Measurements from ENCODE around the gene BAG3.
"Not testable (repeated sequence)": the region's sequence is repeated elsewhere in the genome, so short reads cannot be mapped to it uniquely, and the experiment has no call there.

Gene BAG3

DNA sequence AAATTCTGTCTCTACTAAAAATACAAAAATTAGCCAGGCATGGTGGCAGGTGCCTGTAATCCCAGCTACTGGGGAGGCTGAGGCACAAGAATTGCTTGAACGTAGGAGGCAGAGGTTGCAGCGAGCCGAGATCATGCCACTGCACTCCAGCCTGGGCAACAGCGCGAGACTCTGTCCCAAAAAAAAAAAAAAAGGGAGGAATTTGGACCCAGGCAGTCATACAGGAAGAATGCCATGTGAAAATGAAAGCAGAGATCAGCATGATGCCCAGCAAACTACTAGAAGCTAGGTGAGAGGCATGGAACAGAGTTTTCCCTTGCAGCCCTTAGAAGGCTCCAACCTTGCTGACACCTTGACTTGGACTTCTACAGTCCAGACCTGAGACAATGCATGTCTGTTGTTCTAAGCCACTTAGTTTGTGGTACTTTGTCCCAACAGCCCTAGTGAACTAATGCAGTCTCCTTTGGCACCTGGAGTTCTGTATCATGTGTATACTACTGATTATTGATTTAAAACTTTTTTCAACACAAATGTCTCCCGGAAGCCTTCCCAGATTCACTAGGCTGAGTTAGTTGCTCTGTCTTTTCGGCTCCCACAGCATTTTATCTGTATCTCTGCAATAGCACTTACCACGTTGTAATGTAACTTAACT lies 10.2 kb upstream of the BAG3 start:
- DNase-seq (ENCODE audit: low read depth) = no peak

GRCh38 chr10:119642556-119643111 lies 8.5 kb upstream of the BAG3 start:
- no peak for DNase-seq (ENCODE audit: low read depth)

DNA sequence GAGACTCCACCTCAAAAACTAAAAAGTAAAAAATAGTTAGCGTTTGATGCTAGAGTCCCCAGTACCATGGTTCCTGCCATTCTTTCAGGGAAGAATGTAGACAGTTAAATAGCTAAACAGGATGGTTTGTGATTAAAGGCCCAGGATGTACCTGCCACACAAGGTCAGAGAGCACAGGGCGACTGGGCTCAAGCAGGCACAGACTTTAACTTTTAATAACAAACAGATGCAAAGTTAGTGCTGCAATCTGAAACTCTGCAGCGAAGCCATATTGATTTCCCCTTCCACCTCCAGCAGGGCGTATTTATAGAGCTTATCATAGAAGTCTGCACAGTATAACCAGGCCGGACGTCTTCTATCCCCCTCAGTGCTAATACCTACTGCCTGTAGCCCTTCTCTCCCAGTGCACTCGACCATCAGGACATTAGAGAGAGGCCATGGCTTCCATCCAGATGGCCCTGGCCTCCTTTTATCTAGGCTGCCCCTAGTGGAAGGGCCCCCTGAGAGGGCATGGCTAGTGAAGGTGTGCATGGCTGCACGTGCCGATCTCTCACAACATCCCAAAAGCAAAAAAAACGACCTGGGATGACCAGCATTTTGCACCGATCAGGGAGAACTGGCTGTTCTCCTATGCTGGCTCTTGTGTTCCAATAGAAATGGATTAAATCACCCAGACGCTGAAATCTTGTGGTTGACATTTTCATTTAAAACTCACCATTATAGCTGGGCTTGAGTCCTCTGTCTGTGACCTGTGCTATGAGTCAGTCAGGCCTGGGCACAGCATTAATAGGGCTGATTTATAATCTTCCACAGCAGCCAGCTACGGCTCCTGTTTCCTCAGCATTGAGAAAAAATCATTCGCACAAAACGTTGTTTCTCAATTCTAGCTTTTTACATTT lies 7.6 kb upstream of the BAG3 start:
- DNase-seq (ENCODE audit: low read depth) = no peak

DNA sequence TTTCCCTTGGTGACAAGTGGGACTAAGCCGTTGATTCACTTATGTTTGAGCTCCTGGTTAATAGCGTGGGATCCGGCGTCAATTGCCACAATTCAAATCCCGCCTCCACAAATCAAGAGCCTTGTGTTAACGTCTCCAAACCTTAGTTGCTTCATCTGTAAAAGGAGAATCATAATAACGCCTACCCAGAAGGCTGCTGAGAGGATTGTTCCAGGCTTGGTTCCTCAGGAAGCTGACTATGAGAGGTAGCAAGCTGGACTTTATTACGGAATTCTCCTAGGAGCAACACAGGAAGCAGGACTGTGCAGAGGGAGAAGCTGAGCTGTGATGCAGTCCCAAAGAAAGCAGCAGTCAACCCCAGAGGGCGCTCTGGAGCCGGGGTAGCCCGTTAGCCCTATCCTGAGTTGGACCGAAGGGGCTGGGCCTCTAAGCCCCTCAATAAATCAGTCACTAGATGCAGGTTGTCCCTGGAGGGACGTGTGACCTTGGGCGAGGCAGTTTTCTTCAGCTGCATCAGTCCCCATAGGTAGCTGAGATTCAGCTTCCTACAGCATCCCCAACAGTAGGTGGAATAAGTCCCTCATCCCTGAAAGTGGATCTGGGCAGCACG lies 6.9 kb upstream of the BAG3 start:
- DNase-seq (ENCODE audit: low read depth) = no peak

GRCh38 chr10:119644994-119645393 lies 6.2 kb upstream of the BAG3 start:
- no peak for DNase-seq (ENCODE audit: low read depth)

GRCh38 chr10:119650062-119650461 lies 1.1 kb upstream of the BAG3 start:
- no peak for DNase-seq (ENCODE audit: low read depth)

DNA sequence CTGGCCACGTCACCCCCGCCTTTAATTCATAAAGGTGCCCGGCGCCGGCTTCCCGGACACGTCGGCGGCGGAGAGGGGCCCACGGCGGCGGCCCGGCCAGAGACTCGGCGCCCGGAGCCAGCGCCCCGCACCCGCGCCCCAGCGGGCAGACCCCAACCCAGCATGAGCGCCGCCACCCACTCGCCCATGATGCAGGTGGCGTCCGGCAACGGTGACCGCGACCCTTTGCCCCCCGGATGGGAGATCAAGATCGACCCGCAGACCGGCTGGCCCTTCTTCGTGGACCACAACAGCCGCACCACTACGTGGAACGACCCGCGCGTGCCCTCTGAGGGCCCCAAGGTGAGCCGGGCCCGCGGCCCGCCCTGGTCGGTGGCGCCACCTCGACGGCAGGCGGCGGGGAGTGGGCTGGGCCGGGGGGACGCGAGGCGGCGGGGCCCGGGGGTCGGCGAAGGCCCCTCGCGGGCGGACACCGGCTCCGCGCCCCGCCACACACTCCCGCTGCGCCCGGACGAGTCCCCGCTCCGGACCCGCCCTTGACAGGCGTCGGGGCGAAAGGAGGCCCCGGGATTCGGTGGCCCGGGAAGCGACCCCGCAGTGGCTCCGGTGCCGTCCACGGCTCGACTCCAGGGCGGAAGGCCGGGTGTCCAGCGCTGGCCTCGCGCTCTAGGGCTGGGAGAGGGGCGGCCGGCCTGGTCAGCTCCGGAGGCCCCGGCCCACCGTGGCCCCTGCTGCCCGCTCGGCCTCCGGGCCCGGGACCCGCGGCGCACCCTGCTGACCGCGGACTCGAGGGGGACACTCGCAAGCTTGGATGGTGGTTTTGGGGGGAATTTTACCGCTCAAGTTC lies 557 bp downstream of the BAG3 start:
- no peak for DNase-seq (ENCODE audit: low read depth)

- no peak for DNase-seq (ENCODE audit: low read depth)
Observed at GRCh38 chr10:119652361-119652730, 1.2 kb downstream of the BAG3 start.

GRCh38 chr10:119653209-119653608 lies 2.0 kb downstream of the BAG3 start:
- no peak for DNase-seq (ENCODE audit: low read depth)

DNA sequence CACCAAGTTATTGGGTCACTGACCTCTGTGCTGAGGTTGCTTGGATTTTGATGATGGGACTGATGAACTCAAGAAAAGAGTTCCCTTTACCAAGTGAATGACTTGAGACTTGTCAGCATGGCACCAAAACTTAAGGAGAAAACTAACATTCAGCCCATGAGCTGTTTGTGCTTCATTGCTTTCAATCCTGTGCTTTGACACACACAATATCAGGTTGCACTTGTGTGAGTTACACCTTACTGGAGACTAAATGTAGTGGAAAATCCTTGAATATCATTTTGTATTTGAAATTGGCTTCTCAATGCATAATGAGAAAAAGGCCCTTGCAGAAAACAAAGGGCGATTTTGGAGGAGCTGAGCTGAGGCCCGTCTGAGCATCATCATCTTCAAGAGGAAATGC lies 2.7 kb downstream of the BAG3 start:
- no peak for DNase-seq (ENCODE audit: low read depth)

DNA sequence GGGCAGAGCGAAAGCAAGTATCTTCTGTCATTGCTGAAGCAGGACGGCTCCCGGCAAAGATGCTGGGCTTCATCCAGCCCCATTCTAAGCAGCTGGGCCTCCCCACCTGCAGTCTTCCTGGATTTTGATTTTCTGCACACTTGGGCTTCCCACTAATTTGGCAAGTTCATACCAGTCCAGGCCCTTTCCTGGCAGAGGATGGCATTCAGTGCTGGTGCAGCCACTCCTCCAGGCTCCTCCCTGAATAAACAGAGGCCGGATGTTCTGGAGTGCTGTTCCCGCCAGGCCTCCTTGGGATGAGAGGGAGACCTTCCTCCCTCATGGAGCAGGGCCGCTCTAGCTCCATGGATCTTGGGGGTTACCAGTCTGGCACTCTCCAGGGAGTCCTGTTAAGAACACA lies 3.4 kb downstream of the BAG3 start:
- no peak for DNase-seq (ENCODE audit: low read depth)

- no peak for DNase-seq (ENCODE audit: low read depth)
Observed at GRCh38 chr10:119655566-119656001, 4.4 kb downstream of the BAG3 start.

DNA sequence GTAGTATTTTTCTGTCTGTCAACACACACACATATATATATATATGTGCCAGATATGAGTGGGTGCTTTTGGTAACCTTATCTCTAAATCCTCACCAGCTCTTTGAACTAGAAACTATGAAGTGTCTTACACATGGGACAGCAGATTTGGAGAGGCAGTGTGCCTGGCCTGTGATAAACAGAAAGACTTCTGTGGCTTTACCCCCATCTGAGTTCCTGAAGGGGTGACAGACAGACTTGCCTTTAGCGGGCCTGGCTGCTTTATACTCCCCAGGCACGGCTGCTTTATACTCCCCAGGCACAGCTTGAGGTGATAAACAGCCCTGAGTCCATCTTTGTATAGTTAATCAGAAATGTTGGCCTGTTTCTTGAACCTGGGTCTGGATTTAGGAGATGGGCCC lies 5.6 kb downstream of the BAG3 start:
- DNase-seq (ENCODE audit: low read depth) = no peak

DNA sequence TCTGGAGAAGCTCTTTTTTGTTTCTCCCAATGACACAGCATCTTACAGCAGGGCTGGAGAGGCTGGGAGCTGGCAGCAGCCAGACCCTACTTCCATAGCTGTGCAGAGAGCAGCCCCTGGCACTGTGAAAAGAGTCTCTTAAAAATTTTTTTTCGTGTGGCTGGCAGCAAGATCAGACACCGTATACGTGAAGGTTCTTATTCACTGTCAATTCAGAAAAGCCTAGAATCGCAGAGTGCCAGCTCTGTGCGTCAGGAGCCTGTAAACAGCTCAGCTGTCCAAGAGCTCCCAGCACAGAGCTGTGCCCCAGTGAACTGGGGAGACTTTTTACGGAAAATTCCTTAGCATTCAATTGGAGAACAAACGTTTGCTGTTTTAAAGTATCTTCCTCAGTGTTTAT lies 6.5 kb downstream of the BAG3 start:
- no peak for DNase-seq (ENCODE audit: low read depth)

- DNase-seq (ENCODE audit: low read depth) = no peak
Observed at GRCh38 chr10:119658274-119658673, 7.1 kb downstream of the BAG3 start.

DNA sequence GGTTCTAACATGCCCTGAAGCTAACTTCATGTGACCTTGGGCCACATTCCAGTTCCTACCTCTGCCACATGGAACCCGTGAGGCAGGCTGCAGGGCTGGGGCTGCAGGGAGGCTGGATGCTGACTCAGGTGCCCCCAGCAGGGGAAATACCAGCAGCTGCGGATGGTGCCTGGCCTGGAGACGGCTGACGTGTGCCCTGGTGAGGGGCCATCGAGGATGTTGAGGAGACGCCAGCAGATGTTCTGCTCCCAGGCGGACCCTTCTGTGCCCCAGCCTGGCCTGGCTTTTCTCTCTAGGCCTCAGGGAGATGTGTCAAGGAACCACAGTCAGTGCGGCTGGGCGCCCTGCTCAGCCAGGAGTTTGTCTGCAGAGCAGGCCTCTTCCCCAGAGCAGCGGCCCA lies 8.8 kb downstream of the BAG3 start:
- DNase-seq (ENCODE audit: low read depth) = no peak

DNA sequence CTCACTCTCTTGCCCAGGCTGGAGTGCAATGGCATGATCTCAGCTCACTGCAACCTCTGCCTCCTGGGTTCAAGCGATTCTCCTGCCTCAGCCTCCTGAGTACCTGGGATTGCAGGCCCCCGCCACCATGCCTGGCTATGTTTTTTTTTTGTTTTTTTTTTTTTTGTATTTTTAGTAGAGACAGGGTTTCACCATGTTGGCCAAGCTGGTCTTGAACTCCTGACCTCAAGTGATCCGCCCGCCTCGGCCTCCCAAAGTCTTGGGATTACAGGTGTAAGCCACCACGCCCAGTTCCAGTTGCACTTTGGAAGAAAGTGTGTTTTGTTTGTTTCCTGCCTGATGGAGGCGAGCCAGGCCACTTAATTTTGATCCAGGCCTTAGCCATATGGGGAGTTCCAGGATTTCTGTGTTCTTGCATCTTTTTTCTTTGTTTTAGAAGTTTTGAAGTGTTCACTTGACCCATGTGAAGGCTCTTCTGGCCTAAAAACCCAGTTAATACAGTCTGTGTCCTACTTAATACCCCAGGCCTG lies 11.0 kb downstream of the BAG3 start:
- not testable (repeated sequence) for DNase-seq (ENCODE audit: low read depth)

GRCh38 chr10:119663866-119664698 lies 12.9 kb downstream of the BAG3 start:
- DNase-seq (ENCODE audit: low read depth) = no peak

DNA sequence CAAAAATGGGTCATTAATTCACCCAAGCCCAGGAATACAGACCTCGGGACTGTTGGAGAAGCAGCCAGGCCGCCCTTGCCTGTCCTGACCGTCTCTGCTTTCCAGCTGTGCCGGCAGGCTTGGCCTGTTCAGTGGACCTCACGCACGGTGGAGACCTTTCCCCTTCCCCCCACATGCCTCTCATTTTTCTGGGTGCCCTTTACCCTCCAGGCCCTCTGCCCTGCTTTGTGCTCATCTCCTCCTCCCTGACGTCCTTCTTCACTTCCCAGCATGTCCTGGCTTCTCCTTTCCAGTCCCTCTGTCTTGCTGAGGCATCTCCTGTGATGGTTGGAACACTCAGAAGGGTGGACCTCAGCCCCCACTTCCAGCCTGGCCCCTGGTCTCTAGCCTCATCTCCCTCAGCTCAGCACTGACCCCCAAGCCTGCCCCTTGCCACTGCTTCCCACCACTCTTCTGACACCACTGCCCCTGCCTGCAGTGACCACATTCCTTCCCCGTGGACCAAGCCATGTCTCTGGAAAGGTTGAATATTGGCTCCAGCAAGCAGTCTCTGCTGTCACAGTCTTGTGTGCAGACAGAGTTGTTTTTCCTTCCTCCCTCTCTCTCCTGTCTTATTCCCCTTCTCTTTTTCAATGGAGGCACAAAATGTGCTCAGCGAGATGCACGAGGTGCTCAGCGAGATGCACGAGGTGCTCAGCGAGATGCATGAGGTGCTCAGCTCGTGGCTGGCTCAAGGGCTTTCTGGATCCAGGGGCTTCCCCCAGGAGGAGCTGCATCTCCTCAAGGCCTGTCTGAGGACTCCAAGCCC lies 14.9 kb downstream of the BAG3 start:
- DNase-seq (ENCODE audit: low read depth) = no peak

DNA sequence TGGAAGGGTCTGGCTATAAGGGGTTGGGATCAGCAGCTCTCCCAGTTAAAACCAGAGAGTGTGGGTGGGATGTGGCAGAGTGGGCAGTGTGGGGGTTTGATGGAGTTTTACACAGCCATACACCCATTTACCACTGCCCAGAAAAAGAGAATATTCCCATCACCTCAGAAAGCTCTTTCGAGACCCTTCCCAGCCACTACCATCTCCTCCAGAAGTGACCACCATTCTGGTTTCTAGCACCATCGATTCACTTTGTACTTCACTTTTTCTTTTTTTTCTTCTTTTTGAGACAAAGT lies 15.5 kb downstream of the BAG3 start:
- DNase-seq (ENCODE audit: low read depth) = no peak
